ENCODE results near the gene CELA2B. TPM values are rescaled to one million over a fixed set of nuclear protein-coding genes. Genes with fewer than 3 reads are reported as not detected.

The CELA2B gene
- total RNA-seq, 2 experiments from 2014 or later: not detected

- intact Hi-C loops (cut with micrococcal nuclease): no loop called here
- Mint-ChIP-seq H3K4me1 (ENCODE audit: low read depth) (peaks cover 29% of the 10 kb centered on the region), H3K4me3 (no peak overlapping the region), H3K9me3 (no peaks in the 10 kb centered on the region), H3K27ac (no peak overlapping the region), H3K27me3 (no peaks in the 10 kb centered on the region), H3K36me3 (ENCODE audit: low read depth) (peaks cover 7% of the 10 kb centered on the region)
- no peak for TF ChIP-seq CTCF (IDR thresholded peaks at IDR 0.05)
- ChIA-PET POLR2A (no interaction called here), CTCF (no interaction called here)
- DNase-seq (no peak), ATAC-seq (no peak)
Observed at GRCh38 chr1:15531682-15532081, 55.8 kb downstream of the CELA2B start.

GRCh38 chr1:15538771-15539170, 62.9 kb downstream of the CELA2B start:
- Mint-ChIP-seq H3K27ac (peak overlapping the region; percentile 18), H3K4me3 (no peak overlapping the region), H3K9me3 (no peaks in the 10 kb centered on the region), H3K4me1 (ENCODE audit: low read depth) (peaks cover 2% of the 10 kb centered on the region), H3K36me3 (ENCODE audit: low read depth) (peaks cover 19% of the 10 kb centered on the region), H3K27me3 (no peaks in the 10 kb centered on the region)
- no peak for TF ChIP-seq CTCF (IDR thresholded peaks at IDR 0.05)
- DNase-seq: no peak
- POLR2A ChIA-PET: no interaction called here
- no peak for ATAC-seq
- CTCF ChIA-PET: interaction anchor here (1.0 kb wide), 1 partner anchor 11 kb away, joined by 4 read pairs; the partner anchor contains the start of gene DNAJC16
- intact Hi-C loops (cut with micrococcal nuclease): no loop called here

DNA sequence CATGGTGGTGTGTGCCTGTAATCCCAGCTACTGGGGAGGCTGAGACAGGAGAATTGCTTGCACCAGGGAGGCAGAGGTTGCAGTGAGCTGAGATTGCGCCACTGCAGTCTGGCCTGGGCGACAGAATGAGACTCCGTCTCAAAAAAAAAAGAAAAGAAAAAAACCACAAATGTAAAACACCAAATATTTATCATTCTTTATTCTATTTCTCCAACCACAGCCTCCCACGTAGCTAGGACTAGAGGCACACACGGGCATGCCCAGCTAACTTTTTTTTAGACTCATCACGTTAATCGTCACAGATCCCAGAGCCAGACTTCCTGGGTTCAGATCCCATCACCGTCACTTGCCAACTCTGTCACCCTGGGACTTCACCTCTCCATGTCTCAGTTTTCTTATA, 64.3 kb downstream of the CELA2B start:
- ChIA-PET POLR2A (interaction anchor here (1.5 kb wide), 1 partner anchor 15 kb away, joined by 3 read pairs; no protein-coding TSS in a partner anchor), CTCF (no interaction called here)
- peaks cover 19% of the 10 kb centered on the region for H3K36me3 Mint-ChIP-seq (ENCODE audit: low read depth)
- no peaks in the 10 kb centered on the region for H3K9me3 Mint-ChIP-seq
- no peak for ATAC-seq
- no peak for DNase-seq
- intact Hi-C loops (cut with micrococcal nuclease): no loop called here
- H3K27me3 Mint-ChIP-seq: no peaks in the 10 kb centered on the region
- H3K4me3 Mint-ChIP-seq: no peak overlapping the region
- peaks cover 2% of the 10 kb centered on the region for H3K4me1 Mint-ChIP-seq (ENCODE audit: low read depth)
- no peak overlapping the region for H3K27ac Mint-ChIP-seq
- no peak for TF ChIP-seq CTCF (IDR thresholded peaks at IDR 0.05)

Other genes starting within 250 kb of the CELA2B start
- gene FHAD1, start 228.9 kb upstream of the CELA2B start, total RNA-seq: under 1 TPM; 0.07 to 0.16 TPM
- 10 to 100 TPM; 45.6 to 45.8 TPM for gene EFHD2, start 66.2 kb upstream of the CELA2B start, total RNA-seq
- gene CTRC, start 37.7 kb upstream of the CELA2B start, total RNA-seq: not detected
- not detected for gene CELA2A, start 19.4 kb upstream of the CELA2B start, total RNA-seq
- 10 to 100 TPM in 1 of 2 experiments, 1 to 10 TPM in 1; 9.7 to 11.5 TPM for gene CASP9, start 48.1 kb downstream of the CELA2B start, total RNA-seq
- gene DNAJC16, start 50.7 kb downstream of the CELA2B start, total RNA-seq: 10 to 100 TPM in 1 of 2 experiments, 1 to 10 TPM in 1; 10.0 to 13.0 TPM
- gene AGMAT, start 108.9 kb downstream of the CELA2B start, total RNA-seq: 10 to 100 TPM; 21.6 to 21.9 TPM
- 10 to 100 TPM; 33.7 to 34.9 TPM for gene DDI2, start 141.4 kb downstream of the CELA2B start, total RNA-seq
- 10 to 100 TPM; 41.5 to 42.9 TPM for gene PLEKHM2, start 208.2 kb downstream of the CELA2B start, total RNA-seq